HL-60/S4 treated with phorbol 12-myristate 13-acetate at 8.2 ng/mL for 4 days and 3 days (cell line): ENCODE results near the gene MIB1.

Experiments
- in situ Hi-C: fragments of 300-500 bp; cut with MboI; formaldehyde crosslinking; loops from 2 replicates; pipeline ENCODE4 v1.15.0; 2022; ENCODE audit warnings: low sequenced_read_pairs

Gene MIB1

DNA sequence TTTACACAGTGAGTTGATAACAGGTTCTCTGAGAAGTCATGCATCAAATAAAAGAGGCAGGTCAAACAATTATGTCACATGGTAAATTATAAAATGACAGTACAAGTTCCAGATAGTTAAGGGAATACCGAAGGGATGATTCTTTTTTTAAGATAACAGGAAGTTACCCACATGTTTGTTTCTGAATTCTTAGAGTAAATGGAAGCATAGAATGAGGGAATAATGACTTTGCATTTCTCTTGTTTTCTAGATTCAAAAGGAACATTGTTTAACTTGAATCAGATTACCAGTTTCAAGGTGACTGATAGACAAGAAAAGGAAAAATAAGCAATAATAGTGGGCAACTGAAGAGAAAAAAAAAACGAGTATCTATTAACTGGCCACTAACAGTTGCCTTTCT is 124.5 kb downstream of the MIB1 start:
- in situ Hi-C loops: no loop called here

GRCh38 chr18:21868770-21869169 is 128.2 kb downstream of the MIB1 start:
- in situ Hi-C loops: no loop called here

DNA sequence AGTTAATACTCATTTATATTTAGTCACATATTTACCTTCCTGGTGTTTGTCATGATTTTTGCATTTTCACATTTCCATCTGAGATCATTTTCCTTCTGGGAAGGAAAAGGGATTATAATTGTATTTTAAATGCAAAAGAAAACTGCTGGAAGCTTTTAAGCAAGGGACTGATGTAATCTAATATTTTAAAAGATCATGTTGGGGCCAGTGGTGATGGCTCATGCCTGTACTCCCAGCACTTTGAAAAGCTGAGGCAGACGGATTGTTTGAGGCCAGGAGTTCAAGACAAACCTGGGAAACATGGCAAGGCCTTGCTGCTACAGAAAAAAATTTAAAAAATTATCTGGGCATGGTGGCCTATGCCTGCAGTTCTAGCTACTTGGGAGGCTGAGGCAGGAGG is 149.0 kb downstream of the MIB1 start:
- in situ Hi-C loops: no loop called here

- in situ Hi-C loops: no loop called here
These were observed 154.2 kb downstream of the MIB1 start for GRCh38 chr18:21894619-21895367.

- in situ Hi-C loops: no loop called here
These were observed 156.2 kb downstream of the MIB1 start for GRCh38 chr18:21896732-21897336.

DNA sequence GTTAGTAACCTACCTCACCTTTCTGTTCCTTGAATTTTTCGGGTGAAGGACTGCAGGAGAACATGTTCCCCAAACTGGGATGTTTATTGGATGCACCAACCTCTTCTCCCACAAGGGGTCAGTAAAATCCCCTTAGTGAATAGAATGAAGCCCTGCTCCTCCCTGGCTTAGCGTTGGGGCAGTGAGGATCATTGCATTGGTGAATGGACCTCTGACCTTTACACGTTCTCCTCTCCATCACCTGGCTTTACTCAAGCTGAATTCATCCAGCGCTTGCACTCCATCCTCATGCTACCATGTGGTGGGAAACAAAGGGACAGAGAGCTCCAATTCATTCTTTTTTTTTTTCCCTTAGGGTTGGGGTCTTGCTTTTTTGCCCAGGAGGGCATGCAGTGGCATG is 157.2 kb downstream of the MIB1 start:
- in situ Hi-C loops: no loop called here

DNA sequence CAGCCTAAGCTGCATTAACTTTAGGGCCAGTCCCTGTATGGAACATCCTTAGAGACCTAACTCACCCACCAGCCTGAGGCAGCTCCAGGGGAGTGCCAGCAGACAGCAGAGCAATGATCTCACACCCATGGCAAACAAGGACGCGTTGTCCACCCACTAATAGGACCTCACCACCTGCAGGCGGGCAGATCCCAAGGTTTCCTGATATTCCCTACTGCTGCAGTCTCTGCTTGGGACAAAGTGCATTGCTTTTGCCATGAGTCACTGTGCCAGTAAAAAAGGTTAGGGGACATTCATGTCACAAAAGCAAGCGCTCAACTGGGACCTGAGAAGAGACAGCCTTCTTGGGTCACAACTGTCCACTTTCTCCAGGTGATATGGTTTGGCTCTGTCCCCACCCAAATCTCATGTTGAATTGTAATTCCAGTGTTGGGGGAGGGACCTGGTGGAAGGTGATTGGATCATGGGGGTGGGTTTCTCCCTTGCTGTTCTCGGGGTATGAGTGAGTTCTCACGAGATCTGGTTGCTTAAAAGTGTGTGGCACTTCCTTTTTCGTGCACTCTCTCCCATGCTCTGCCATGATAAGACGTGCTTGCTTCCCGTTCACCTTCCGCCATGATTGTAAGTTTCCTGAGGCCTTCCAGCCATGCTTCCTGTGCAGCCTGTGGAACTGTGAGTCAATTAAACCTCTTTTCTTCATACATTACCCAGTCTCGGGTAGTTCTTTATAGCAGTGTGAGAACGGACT is 160.2 kb downstream of the MIB1 start:
- in situ Hi-C loops: loop anchor here (25.0 kb wide), 1 partner anchor 812 kb away; no protein-coding TSS in a partner anchor

- in situ Hi-C loops: loop anchor here (25.0 kb wide), 1 partner anchor 811 kb away; no protein-coding TSS in a partner anchor
These were observed 160.9 kb downstream of the MIB1 start for GRCh38 chr18:21901423-21901945.

DNA sequence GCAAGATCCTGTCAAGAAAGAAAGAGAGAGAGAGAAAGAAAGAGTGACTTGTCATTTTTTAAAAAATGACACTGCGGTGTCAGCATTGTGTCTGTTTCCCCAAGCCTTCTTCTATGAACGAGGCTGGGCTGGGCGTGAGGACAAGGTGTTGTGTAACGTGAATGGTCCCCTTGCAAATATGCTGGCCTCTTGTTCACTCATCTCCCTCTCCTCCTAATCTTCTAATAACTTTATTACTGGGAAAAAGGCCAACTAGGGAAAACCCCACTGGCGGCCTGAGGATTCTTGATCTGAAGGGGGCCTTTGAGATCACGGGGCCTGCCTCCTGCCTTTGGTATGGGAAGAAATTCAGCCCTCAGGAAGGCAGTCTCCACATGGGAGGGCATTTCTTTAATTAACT is 163.1 kb downstream of the MIB1 start:
- in situ Hi-C loops: loop anchor here (25.0 kb wide), 1 partner anchor 809 kb away; no protein-coding TSS in a partner anchor

DNA sequence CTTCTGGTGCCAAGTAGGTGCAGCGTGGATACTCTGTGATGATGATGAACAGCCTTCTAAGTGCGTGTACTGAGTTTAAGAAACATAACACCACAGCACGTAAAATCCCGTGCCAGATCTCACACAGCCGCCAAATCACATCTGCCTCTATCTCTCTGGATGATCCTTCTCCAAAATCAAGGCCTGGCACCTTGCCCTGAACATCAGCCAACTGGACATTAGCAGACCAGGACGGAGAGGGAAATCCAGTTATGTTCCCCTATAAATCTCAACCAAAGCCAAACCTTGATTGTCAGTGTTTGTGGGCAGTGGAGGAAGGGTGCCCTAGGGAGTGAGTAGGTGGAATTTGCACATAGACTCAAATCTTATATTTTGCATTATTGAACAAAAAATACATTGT is 164.3 kb downstream of the MIB1 start:
- in situ Hi-C loops: loop anchor here (25.0 kb wide), 1 partner anchor 807 kb away; no protein-coding TSS in a partner anchor

DNA sequence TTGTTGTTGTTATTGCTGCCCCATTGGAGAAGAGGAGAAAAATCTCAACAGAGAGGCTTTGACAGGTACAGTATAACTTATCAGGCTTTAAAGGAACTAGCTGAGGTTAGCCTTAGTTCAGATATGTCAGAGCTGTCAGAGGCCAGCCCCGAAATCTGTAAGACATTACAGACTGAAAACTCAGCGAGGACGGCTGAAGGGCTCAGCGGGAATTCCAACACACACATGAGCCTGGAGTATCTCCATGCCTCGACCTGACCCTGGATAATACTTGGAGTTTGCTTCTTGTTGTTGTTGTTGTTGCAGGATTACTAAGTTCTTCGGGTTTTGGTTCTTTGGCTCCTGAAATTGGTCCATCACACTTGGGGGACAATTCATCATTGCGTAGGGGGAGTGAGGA is 166.9 kb downstream of the MIB1 start:
- in situ Hi-C loops: loop anchor here (25.0 kb wide), 1 partner anchor 805 kb away; no protein-coding TSS in a partner anchor

DNA sequence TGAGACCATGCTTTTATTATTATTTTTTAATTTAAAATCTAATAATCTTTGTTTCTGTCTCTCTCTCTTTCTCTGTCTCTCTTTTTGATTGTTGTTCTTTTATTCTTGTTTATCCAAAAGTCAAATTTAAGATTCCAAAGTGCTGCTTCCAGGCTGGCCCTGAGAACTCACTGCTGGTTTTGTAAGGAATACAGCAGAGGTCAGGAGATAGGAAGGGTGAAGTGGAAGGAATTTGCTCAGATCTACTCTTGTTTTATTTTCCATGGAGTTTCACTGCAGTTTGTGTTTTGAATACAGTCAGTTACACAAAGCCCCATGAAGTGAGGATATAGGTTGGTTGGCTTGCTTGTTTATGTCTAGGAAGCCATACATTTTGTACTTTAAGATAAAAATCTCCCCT is 168.1 kb downstream of the MIB1 start:
- in situ Hi-C loops: loop anchor here (25.0 kb wide), 1 partner anchor 804 kb away; no protein-coding TSS in a partner anchor

DNA sequence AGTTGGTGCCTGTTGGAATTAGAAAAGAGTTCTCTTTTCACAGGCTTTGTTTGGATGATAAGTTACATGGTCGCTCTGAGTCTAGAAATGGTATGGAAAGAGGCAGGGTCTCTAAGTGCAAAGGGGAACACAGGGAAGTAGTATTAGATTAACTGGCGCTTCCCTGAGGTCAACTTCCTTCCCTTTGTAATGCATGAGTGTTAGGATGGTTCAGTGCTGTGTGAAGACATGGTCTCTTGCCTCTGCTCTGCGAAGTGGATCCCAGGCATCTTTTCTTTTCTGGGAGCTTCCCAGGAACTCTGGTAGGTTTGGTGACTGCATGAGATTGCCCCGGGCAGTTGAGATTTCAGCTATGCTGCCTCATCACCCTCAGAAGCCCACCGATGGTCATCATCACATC is 170.3 kb downstream of the MIB1 start:
- in situ Hi-C loops: loop anchor here (25.0 kb wide), 1 partner anchor 801 kb away; no protein-coding TSS in a partner anchor

GRCh38 chr18:21911551-21911950 is 171.0 kb downstream of the MIB1 start:
- in situ Hi-C loops: loop anchor here (25.0 kb wide), 1 partner anchor 801 kb away; no protein-coding TSS in a partner anchor

- in situ Hi-C loops: loop anchor here (25.0 kb wide), 1 partner anchor 800 kb away; no protein-coding TSS in a partner anchor
These were observed 172.0 kb downstream of the MIB1 start for GRCh38 chr18:21912339-21913239.

DNA sequence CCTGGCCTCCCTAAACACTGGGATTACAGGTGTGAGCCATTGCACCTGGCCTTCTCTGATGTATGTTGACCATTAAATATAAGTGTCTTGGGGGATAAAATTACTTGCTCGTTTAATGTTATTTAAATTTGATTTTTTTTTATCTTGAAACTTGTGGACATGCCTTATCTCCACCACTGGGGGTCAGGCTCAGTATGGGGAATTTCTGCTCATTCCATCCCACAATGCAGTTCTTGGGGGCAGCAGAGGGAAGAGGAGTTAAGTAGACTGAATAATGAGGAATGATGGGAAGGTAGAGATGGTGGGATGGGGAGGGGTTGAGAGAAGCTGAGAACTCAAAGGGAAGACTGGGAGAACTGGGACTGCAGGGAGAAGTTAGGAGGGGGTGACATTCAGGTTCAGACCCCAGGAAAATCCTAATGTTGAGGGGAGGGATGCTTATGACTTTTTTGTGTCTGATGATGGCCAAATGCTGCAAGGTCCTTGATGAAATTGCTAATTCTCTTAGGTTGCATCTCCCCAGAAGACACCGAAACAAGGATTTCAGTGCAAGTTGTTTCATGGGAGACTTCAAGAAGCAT is 174.2 kb downstream of the MIB1 start:
- in situ Hi-C loops: loop anchor here (25.0 kb wide), 1 partner anchor 797 kb away; no protein-coding TSS in a partner anchor

DNA sequence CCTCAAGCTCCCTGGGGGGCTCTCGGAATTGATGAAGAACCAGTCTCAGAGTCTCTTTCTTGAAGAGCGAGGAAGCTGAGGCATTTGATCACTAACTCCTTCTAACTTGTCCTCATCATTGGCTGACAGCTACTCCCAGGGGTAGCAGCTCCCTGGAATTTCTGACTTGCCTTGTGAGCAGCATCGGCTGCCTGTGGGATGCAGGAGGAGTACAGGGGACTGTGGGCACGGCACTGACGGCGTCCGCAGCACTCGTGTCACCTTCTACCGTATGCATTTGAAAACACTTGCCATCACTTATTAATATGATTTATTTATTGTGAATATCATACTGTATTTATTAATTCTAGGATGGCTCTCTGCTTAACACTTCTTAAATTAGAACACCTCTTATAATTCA is 175.0 kb downstream of the MIB1 start:
- in situ Hi-C loops: loop anchor here (25.0 kb wide), 1 partner anchor 797 kb away; no protein-coding TSS in a partner anchor

- in situ Hi-C loops: loop anchor here (25.0 kb wide), 1 partner anchor 796 kb away; no protein-coding TSS in a partner anchor
These were observed 176.0 kb downstream of the MIB1 start for GRCh38 chr18:21916594-21916993.

- in situ Hi-C loops: loop anchor here (25.0 kb wide), 1 partner anchor 794 kb away; no protein-coding TSS in a partner anchor
These were observed 178.1 kb downstream of the MIB1 start for GRCh38 chr18:21918693-21919092.
